GM12872 (cell line): ENCODE measurements around the gene GPR37.

Experiments
- CTCF ChIP-seq: IDR thresholded peaks from 3 replicates; pipeline ENCODE4 v1.5.1; 2011; ENCODE audit warnings: low read depth, mild to moderate bottlenecking, low read length, moderate library complexity; ENCODE audit not compliant: insufficient read depth

Gene GPR37

GRCh38 chr7:124764847-124765400, 668 bp downstream of the GPR37 start:
- TF ChIP-seq CTCF, result no peak

- no peak for TF ChIP-seq CTCF
Measured at GRCh38 chr7:124764051-124764846, 1.3 kb downstream of the GPR37 start.

- no peak for TF ChIP-seq CTCF
Measured at GRCh38 chr7:124762611-124763143, 2.9 kb downstream of the GPR37 start.

- no peak for TF ChIP-seq CTCF
Measured at GRCh38 chr7:124761164-124761715, 4.4 kb downstream of the GPR37 start.

GRCh38 chr7:124758327-124758726, 7.3 kb downstream of the GPR37 start:
- no peak for TF ChIP-seq CTCF

- TF ChIP-seq CTCF, result no peak
Measured at GRCh38 chr7:124754576-124755268, 10.9 kb downstream of the GPR37 start.

- TF ChIP-seq CTCF, result no peak
Measured at GRCh38 chr7:124752310-124752709, 13.3 kb downstream of the GPR37 start.
